ENCODE results near the gene NRG2.

The NRG2 gene

DNA sequence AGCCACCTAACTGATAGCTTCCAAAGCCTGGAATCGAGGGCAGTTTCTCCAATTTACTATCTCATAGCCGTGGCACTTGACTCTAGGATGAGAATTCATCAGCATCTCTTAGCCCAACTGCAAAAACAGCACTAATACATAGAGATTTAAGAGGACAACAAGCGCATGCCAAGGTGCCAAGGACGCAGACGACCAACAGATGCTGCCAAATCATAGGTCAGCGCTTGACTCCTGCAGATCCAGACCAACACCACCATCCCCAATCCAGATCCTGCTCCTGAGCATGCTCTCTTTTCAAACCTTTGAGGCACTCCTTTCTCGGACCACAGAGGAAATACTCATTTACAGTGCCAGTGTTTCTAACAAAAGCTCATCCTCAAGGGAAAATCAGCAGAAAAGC lies 24.6 kb downstream of the NRG2 start:
- no peak overlapping the region for H3K4me3 ChIP-seq (ENCODE audit: low read depth, low read length)
- no peak for DNase-seq (ENCODE audit: low read depth)
- TF ChIP-seq, protein P1, sequence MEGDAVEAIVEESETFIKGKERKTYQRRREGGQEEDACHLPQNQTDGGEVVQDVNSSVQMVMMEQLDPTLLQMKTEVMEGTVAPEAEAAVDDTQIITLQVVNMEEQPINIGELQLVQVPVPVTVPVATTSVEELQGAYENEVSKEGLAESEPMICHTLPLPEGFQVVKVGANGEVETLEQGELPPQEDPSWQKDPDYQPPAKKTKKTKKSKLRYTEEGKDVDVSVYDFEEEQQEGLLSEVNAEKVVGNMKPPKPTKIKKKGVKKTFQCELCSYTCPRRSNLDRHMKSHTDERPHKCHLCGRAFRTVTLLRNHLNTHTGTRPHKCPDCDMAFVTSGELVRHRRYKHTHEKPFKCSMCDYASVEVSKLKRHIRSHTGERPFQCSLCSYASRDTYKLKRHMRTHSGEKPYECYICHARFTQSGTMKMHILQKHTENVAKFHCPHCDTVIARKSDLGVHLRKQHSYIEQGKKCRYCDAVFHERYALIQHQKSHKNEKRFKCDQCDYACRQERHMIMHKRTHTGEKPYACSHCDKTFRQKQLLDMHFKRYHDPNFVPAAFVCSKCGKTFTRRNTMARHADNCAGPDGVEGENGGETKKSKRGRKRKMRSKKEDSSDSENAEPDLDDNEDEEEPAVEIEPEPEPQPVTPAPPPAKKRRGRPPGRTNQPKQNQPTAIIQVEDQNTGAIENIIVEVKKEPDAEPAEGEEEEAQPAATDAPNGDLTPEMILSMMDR (IDR thresholded peaks at IDR 0.05; ENCODE audit: low read depth, low read length, missing control alignments): no peak
- in situ Hi-C loops (cut with HindIII; ENCODE audit: low sequenced_read_pairs): no loop called here

DNA sequence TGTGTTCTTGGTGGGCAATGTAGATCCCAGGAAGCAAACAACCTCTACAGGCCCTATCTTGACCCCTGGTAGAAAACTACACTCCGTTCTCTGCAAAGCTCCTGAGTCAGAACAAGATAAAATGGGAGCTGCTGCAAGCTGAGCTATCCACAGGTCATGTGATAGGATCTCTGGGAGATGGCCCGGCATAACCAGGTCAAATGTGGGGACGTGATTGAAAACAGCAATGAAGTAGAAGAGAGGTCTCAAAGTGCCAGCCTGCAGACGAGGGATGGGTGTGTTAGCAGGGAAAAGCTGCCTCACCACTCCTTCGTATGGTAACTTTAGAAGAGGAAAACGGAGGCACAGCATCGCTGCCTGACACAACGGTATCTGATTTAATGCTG lies 25.0 kb downstream of the NRG2 start:
- no peak for DNase-seq (ENCODE audit: low read depth)
- in situ Hi-C loops (cut with HindIII; ENCODE audit: low sequenced_read_pairs): no loop called here
- TF ChIP-seq, protein P1 (IDR thresholded peaks at IDR 0.05; ENCODE audit: low read depth, low read length, missing control alignments): no peak
- no peak overlapping the region for H3K4me3 ChIP-seq (ENCODE audit: low read depth, low read length)

DNA sequence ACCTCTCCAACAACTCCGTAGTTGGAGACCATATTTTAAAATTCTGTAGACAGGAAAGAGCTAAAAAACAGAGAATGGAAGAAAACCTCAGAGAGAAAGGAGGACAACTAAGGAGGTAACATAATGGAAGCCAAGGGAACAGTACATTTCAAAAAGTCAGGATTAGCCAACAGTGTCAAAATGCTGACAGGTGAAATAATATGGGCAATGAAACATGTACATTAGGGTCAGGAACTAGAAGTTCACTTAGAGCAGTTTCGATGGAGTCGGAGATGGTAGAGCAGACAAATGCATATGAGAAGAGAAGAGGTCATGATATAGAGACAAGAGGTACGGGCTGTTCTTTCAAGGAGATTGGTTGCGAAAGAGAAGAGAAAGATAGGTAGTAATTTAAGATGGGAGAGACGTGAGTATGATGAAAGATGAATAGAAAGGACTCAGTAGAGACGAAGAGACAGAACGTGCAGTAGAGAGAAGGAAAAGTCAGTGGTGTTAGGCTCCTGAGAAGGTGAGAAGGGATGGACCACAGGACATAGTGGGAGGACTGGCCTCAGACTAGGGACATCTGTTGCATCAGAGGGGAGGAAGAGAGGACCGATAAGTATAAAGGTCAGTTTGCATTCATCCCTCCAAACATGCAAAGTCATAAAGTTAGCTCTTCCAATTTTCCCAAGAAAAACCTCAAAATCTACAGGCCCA lies 25.6 kb downstream of the NRG2 start:
- no peak for DNase-seq (ENCODE audit: low read depth)
- TF ChIP-seq, protein P1 (IDR thresholded peaks at IDR 0.05; ENCODE audit: low read depth, low read length, missing control alignments): no peak
- H3K4me3 ChIP-seq (ENCODE audit: low read depth, low read length): no peak overlapping the region
- in situ Hi-C loops (cut with HindIII; ENCODE audit: low sequenced_read_pairs): no loop called here

DNA sequence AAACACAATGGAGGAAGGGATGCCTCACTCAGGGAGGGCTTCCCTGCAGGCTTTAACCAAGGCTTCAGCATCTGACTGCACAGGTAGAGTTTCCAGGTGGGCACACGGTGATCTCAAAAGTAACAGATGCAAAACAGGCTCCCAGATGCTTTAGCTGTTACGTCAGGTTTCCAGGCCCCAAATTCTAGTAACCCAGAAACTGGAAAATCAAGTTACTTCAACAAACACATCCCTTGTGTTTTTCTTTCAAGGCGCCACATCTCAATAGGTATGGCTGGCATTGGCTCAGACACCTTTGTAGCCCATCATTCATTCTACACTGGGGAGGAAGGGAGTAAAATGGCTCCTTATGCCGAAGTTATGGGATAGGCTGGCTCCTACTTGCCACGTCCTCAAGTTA lies 27.4 kb downstream of the NRG2 start:
- no peak for DNase-seq (ENCODE audit: low read depth)
- in situ Hi-C loops (cut with HindIII; ENCODE audit: low sequenced_read_pairs): no loop called here
- TF ChIP-seq, protein P1 (IDR thresholded peaks at IDR 0.05; ENCODE audit: low read depth, low read length, missing control alignments): no peak
- H3K4me3 ChIP-seq (ENCODE audit: low read depth, low read length): no peak overlapping the region

DNA sequence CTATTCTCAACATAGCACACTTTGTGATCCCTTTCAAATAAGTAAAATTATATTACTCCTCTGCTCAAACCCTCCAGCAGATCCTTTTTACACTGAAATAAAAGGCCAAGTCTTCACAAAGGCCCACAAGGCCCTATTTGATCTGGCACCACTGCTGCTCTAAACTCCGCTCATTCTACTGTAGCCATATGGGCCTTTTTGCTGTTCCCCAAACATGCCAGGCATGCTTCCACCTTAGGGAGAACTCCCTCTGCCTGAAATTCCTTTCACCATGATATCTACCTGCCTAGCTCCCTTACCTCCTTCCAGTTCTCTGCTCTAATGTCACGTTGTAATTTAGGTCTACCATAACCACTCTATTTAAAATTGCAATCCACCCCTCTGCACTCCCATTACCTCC lies 28.3 kb downstream of the NRG2 start:
- TF ChIP-seq, protein P1 (IDR thresholded peaks at IDR 0.05; ENCODE audit: low read depth, low read length, missing control alignments): no peak
- no peak for DNase-seq (ENCODE audit: low read depth)
- no peak overlapping the region for H3K4me3 ChIP-seq (ENCODE audit: low read depth, low read length)
- in situ Hi-C loops (cut with HindIII; ENCODE audit: low sequenced_read_pairs): no loop called here

- in situ Hi-C loops (cut with HindIII; ENCODE audit: low sequenced_read_pairs): no loop called here
- DNase-seq (ENCODE audit: low read depth): no peak
- H3K4me3 ChIP-seq (ENCODE audit: low read depth, low read length): no peak overlapping the region
- TF ChIP-seq, protein P1 (IDR thresholded peaks at IDR 0.05; ENCODE audit: low read depth, low read length, missing control alignments): no peak
These were observed 29.6 kb downstream of the NRG2 start for GRCh38 chr5:140013536-140013935.
